ENCODE results near the gene PKD2L2.
A peak's percentile ranks its signal among the peaks of the same experiment; 100 is the strongest.
"Not testable (repeated sequence)": the region's sequence is repeated elsewhere in the genome, so short reads cannot be mapped to it uniquely, and the experiment has no call there.

PKD2L2 gene

DNA sequence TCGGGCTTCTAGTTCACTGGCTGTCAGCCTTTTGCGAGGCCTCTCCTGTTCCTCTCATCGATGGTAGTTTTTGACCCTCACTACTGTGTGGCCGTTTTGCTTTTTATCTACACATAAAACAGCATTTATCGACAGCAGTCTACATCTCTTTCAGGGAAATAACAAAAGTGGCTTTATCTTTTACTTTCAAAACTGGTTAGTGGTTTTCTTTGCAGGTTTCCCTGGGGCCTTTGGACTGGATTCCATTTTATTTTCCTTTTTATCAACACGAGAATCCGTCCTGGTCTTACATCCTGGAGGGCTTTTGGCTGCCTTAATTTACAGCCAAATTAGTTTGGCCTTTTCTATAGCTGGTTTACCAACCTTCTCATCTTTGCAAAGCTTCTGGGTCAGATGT lies 793 bp upstream of the PKD2L2 start:
- DNase-seq (ENCODE audit: low read depth, low spot score), result no peak

DNA sequence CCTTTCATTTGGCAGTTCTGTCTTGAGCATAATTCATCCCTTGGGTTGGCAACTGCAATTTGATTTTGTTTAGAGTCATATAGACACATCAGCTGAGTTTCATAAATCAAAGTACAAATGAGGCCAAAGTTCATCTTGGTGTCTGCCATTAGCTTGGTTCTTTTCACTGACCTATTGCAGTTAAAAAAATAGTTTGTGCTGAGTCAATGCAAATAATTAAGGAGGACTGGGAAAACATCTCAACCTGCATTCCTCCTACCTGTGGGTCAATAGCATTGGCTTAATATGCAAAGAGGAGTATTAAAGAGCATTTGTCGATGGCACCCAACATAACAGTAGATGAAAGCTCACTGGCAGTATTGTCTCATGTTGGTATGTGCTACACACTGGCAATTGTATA lies 1.6 kb downstream of the PKD2L2 start:
- no peak for DNase-seq (ENCODE audit: low read depth, low spot score)

DNA sequence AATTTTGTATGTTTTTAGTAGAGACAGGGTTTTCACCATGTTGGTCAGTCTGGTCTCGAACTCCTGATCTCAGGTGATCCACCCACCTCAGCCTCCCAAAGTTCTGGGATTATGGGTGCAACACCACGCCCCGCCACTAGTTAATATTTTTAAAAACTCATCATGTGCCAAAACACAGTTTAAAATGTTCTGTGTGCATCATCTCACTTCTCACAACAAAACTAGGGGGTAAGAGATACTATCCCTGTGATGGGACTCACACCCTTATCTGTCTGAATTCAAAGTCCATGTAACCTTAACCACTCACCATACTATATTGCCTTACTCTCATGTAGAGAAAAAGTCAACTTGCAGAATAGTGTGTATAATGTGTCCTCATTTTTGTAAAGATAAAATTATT lies 2.6 kb downstream of the PKD2L2 start:
- no peak for DNase-seq (ENCODE audit: low read depth, low spot score)

DNA sequence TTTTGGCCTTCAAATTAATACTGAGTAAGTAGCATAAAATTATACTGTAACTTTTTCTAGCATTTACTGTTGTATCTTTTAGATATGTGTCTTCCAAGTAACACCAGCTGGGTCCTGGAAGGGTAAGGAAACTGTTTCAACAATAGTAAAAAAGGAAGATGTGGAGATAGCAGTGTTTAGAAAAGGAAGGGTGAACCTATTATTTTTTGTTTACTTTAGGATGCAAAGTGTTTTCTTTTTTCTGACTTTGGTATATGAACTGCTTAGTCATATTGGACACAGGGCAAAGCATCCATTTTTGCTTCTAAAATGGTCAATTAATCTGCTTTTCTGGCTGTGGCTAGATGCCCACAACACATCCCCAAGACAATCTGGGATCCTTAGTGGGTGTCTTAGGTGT lies 5.3 kb downstream of the PKD2L2 start:
- no peak for DNase-seq (ENCODE audit: low read depth, low spot score)

DNA sequence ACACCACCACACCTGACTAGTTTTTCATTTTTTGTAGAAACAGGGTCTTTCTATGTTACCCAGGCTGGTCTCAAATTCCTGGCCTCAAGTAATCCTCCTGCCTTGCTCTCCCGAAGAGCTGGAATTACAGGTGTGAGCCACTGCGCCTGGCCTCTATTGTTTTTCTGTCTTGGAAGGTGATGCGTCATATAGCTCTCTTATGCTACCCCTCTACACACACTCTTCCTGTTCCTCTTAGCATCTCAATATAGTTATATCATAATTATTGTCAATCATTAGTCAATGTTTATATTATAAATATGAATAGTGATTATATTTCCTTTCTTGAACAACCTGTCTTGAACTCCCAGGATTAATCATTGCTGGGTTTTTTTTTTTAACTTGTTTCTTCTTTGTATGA lies 7.3 kb downstream of the PKD2L2 start:
- DNase-seq (ENCODE audit: low read depth, low spot score), result no peak

DNA sequence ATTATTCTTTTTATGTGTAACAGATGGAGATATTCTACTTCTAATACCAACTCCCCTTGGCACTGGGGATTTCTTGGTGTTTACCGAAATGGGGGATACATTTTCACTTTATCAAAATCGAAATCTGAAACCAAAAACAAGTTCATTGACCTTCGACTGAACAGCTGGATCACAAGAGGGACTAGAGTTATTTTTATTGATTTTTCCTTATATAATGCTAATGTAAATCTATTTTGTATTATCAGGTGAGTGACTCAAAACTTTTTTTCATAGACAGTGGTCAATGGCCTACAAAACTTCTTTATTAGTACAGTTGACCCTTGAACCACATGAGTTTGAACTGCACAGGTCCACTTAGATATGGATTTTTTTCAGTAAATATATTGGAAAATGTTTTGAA lies 10.2 kb downstream of the PKD2L2 start:
- no peak for DNase-seq (ENCODE audit: low read depth, low spot score)

DNA sequence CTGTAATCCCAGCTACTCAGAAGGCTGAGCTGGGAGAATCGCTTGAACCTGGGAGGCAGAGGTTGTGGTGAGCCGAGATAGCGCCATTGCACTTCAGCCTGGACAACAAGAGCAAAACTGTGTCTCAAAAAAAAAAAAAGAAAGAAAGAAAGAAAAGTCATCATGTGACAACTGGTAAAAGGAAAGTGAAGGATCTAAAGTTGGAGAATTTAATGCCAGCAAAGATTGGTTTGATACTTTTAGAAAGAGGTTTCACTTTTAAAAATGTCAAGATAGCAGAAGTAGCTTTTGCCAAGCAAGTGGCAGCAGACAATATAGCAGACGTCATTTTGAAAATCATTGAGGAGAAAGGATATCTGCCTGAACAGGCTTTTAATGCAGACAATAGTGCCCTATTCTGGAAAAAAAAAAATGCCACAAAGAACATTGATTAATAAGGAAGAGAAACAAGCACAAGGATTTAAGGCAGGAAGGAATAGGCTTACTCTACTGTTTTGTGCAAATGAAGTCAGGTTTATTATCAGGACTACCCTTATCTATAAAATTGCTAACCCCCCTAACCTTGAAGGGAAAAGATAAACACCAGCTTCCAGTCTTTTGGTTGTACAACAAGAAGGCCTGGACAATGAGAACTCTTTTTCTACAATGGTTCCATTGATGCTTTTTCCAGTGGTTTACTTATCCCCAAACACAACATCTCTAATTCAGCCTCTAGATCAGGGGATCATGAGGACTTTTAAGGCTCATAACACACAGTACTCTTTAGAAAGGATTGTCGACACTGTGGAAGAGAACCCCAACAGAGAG lies 12.0 kb downstream of the PKD2L2 start:
- no peak for DNase-seq (ENCODE audit: low read depth, low spot score)

DNA sequence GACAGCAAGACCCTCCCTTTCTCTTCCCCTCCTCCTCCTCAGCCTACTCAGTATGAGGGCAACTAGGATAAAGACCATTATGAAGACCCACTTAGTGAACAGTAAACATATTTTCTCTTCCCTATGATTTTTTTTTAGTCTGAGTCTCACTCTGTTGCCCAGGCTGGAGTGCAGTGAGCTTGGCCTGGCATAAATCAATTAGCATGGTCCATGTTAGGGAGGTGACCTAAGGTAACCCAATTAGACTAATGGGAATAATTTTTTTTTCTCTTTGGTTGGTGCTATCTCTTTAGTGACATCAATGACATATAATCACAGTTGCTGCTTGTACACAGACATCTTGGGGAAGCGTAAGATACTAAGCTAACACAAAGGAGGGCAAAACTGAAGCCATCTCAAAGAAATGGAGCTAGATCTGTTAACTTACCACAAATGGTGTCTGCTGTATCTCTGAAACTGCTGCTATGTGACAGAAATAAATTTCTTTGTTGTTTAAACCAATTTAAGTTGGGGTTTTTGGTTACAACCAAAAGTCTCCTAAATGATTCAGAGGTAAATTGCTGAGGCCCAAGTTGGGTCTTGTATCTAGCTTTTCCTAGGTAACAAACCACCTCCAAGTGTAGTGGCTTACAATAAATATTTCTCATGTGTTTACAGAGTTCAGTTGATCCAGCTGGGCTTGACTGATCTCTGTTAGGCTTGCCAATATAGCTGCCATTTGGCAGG lies 13.3 kb downstream of the PKD2L2 start:
- DNase-seq (ENCODE audit: low read depth, low spot score), result no peak

DNA sequence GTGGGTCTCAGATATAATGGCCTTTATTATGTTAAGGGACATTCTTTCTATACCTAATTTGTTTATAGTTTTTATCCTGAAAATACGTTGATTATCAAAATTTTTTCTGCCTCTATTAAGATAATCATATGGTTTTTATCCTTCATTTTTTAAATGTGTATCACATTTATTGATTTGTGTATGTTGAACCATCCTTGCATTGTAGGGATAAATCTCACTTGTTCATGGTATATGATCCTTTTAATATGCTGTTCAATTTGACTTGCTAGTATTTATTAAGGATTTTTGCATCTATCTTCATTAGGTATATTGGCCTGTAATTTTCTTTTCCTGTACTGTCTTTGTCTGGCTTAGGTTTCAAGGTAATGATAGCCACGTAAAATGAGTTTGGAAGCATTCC lies 25.5 kb downstream of the PKD2L2 start:
- DNase-seq (ENCODE audit: low read depth, low spot score), result no peak

DNA sequence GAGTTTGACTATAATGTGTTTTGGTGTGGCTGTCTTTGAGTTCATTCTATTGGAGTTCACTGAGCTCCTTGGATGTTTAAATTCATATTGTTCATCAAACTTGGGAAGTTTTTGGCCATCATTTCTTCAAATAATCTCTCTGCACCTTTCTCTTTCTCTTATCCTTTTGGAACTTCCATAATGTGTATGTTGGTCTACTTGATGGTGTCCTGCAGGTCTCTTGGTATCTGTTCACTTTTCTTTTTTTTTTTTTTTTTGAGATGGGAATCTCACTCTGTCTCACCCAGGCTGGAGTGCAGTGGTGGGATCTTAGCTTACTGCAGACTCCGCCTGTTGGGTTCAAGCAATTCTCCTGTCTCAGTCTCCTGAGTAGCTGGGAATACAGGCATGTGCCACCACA lies 27.7 kb downstream of the PKD2L2 start:
- no peak for DNase-seq (ENCODE audit: low read depth, low spot score)

DNA sequence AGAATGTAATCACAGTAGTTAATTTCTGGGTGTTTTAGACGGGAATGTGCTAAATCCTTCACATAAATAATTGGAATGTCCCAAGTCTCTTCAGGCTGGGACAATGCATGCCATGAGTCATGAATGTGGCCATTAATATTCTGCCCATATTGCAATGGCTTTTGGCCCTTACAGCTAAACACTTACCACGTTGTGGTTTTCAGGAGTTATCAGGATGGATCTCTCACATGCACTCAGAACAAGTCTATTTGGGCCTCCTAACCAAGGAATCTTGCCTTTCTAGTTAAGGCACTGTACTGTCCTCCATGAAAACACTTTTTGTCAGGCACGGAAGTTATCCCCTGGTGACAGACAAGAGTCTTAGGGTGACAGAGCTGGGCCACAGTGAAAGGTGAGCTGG lies 32.7 kb downstream of the PKD2L2 start:
- no peak for DNase-seq (ENCODE audit: low read depth, low spot score)

DNA sequence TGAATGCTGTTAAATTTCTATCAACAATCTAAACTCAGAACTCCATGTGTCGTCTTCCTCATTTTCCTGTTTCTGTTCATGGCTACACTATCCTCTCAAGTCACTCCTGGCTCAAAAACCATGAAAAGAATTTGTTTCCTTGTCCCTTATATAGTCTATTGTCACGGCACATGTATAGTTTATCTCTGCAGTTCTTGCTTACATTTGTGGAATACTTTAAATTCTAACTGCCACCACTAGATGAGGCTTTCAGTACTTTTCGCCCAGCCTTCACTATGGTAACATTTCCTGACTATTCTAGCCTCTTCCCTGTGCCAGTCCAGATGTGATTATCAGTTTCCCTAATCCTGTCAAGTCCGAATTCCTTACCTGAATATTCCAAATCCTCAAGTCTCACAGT lies 34.6 kb downstream of the PKD2L2 start:
- no peak for DNase-seq (ENCODE audit: low read depth, low spot score)

DNA sequence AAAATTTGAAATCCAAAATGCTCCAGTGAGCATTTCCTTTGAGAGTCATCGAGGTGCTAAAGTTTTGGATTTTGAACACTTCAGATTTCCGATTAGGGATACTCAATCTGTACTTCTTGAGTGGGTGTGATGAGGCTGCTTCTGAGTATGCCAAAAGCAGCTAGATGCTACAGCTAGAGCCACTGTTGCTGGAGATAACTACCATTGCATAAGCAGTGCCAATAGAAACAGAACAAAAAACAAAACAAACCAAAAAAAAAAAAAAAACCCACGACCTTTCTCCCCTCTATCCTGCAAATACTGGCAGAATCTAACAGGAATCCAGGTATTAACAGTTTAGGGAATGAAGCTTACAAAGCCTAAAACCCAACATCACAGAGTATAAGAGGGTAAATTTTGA lies 43.5 kb downstream of the PKD2L2 start:
- DNase-seq (ENCODE audit: low read depth, low spot score), result no peak

DNA sequence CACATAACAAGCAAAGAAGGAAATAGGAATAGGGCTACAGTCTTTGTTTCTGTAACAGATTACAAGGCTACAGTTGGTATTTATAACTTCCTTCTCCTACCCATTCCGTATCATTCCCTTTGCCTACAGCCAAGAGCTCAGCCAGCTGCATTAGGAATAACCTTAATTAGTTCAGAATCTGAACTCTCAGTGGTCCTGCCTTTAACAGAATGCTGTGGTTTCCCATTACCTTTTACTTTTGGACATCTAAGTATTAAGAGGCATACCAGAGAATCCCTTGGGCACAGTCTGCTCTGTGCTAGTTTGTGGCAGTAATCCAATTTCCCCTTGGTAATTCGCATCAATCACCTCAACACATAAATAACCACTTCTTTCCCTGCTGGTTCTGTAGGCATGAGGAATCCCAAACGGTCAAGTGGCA lies 44.2 kb downstream of the PKD2L2 start:
- no peak for DNase-seq (ENCODE audit: low read depth, low spot score)

DNA sequence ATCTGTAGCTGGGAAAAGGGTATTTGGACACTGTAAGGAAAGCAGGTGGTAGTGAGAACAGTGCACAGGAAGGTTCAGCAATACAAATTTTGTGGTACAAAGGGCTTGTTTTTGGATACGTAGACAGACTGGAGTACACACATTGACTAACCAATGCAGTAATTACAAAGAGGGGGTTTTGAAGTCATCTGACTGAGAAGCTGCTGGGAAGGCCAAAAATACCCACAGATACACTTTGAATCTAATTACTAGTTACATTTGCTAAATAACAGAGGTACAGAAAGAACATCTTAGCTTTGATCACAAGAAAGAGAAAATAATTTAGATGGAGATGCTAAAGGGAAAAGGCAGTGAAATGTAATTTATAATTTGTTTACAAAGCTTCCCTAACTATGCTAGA lies 45.9 kb downstream of the PKD2L2 start:
- no peak for DNase-seq (ENCODE audit: low read depth, low spot score)

DNA sequence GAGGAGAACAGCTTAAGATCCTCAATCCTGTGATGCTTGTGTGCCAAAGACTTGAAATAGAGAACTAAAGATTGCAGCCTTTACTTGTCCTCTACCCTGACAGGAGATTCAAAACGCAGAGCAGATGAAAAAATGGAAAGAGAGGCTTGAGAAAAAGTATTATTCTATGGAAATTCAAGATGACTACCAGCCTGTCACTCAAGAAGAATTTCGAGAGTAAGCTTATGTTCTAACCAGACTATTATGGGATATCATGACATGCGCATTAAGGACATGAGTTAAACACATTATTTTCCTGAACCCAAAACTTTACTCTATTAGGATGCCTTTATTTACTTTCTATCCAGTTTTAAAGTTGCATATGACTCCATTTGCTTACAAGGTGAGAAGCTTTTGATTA lies 46.4 kb downstream of the PKD2L2 start:
- no peak for DNase-seq (ENCODE audit: low read depth, low spot score)

DNA sequence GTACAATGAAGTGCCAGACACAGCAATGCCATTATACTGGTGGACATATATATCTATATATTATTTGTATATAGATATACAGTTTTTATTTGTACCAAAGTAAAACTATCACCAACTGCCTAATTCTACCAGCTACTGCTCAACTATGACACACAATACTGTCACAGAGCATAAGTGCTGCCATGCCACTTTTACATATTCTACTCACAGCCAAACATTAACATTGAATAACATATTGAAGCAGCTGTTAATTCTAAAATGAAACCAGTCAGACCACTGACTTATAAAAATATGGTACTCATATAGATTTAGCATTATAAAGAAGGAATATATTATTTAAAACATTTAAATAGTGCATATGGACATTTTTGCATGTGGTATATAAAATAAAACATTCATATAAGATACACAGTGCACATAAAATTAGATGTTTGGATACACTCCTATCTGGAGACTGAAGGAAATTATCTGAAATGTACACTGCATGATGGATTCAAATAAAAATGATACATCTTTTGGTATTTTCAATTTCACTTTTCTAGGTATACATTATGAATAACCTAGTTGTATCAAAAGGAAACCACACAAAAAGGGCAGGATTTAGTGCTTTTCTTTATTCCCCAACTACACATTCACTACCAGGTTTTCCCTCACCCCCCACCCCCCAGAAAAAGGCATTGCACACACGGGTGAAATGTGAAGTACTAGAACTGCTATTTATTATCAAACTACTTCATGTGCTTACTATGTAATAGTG lies 48.9 kb downstream of the PKD2L2 start:
- no peak for DNase-seq (ENCODE audit: low read depth, low spot score)

DNA sequence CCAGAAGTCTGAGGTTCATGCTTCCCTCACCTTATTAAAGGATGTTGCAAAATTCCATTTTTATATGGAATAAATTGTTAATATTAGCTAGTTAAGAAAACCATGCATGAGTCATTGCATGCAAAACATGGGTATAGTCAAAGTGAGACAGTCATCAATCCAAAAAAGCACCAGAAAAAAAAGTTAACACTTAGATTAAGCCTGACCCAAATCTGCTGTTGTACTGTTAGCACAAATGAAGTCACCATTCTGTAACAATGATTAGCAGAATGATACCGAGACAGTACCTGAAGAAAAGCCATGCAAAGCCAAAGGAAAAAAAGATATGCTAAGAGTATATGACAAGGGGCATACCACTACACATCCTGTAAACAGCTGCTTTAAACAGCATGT lies 49.5 kb downstream of the PKD2L2 start:
- no peak for DNase-seq (ENCODE audit: low read depth, low spot score)

DNA sequence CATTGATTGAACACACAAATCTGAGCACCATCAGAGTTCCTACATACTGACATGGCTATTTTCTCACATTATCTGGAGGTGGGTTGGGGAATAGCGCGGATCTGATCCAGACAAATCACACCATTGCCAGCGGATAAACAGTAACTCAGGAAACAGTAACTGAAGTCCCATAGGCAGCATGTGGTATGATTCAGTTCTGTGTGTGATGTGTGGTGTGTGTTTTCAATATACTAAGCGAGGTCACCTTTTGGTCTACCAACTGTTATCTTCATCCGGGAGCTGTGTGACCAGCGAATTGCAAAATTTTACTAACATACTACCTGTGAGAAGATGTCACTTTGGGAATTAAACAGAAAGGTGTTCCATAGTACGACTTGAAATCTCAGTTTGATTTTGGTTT lies 50.1 kb downstream of the PKD2L2 start:
- no peak for DNase-seq (ENCODE audit: low read depth, low spot score)

DNA sequence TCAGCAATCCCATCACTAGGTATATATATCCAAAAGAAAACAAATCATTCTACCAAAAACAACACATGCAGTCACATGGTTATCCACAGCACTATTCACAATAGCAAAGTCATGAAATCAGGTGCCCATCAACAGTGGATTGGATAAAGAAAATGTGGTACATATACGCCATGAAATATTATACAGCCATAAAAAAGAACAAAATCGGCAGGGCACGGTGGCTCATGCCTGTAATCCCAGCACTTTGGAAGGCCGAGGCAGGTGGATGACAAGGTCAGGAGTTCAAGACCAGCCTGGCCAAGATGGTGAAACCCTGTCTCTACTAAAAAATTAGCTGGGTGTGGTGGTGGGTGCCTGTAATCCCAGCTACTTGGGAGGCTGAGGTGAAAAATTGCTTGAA lies 55.0 kb downstream of the PKD2L2 start:
- not testable (repeated sequence) for DNase-seq (ENCODE audit: low read depth, low spot score)

DNA sequence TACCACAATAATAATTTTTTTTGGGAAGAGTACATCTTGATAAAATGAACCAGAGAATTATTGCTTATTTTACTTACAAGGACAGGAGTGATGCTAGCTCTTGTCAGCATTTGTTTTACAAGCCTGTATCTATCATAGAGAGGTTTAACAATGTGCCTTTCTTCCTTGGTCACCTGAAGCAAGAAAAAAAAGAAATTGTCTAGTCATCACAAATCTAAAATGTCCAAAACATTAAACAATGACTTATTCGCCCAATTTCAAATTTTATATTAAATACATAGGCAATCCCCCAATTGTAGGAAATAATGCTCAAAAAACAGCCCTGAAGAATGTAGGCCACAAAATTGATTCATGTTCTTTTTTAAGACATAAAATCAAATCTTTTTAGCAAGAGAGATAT lies 56.6 kb downstream of the PKD2L2 start:
- DNase-seq (ENCODE audit: low read depth, low spot score), result no peak

DNA sequence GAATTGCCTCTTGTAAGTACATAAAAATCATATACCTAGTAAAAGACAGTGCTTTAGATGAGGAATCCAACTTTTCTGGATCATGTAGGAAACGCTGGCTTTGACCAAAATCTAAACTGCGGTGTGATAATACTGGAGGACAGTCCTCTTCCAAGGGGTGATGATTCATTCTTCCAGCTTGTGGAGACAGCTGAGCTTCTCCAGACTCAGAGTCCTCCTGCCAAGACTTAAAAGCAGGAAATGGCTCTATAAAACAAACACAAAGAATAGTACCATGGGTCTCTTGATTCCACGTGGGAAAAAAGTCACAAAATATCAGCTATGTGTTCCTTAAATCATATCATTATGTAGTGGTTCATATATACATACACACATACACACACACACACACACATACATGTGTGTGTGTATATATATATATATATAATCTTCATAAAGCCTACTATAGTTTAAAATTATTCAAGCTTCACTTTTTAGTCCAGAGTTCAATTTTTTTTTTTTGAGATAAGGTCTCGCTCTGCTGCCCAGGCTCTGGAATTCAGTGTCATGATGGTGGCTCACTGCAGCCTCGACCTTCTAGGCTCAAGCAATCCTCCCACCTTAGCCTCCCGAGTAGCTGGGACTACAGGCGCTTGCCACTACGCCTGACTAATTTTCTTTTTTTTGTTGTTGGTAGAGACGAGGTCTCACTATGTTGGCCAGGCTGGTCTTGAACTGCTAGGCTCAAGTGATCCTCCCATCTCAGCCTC lies 65.0 kb downstream of the PKD2L2 start:
- DNase-seq (ENCODE audit: low read depth, low spot score), result peak; percentile 62

Data from smooth muscle cell of the brain vasculature (primary cell).